H9 (cell line): Measurements from ENCODE around the gene MAPK8IP3. TPM values are rescaled to one million over a fixed set of nuclear protein-coding genes. Genes with fewer than 3 reads are reported as not detected.

ENCODE experiments used
- DNase-seq: peaks from one replicate; pipeline ENCODE4 v3.0.0-alpha.2; 2017
- H2AFZ ChIP-seq: one replicate; pipeline ENCODE4 v1.6.1; 2013; ENCODE audit warnings: mild to moderate bottlenecking, low read length, control low read depth, moderate library complexity
- H2AK5ac ChIP-seq: 2 replicates; pipeline ENCODE4 v1.6.1; 2013; ENCODE audit warnings: low read length, control low read depth, mixed read lengths; ENCODE audit not compliant: insufficient read length
- H2BK120ac ChIP-seq: one replicate; pipeline ENCODE4 v1.6.1; 2013; ENCODE audit warnings: low read depth, mild to moderate bottlenecking, low read length, control low read depth, inconsistent platforms; ENCODE audit not compliant: poor library complexity, severe bottlenecking
- H2BK12ac ChIP-seq: 2 replicates; pipeline ENCODE4 v1.6.1; 2013; ENCODE audit warnings: low read length, control low read depth, mixed read lengths, low read depth; ENCODE audit not compliant: insufficient read length
- H2BK15ac ChIP-seq: 2 replicates; pipeline ENCODE4 v1.6.1; 2013; ENCODE audit warnings: low read depth, low read length, control low read depth
- H2BK20ac ChIP-seq: one replicate; pipeline ENCODE4 v1.6.1; 2013; ENCODE audit warnings: low read depth, mild to moderate bottlenecking, low read length, control low read depth, inconsistent platforms; ENCODE audit not compliant: poor library complexity, severe bottlenecking
- H2BK5ac ChIP-seq: 2 replicates; pipeline ENCODE4 v1.6.1; 2013; ENCODE audit warnings: low read length, control low read depth, mixed read lengths; ENCODE audit not compliant: insufficient read length
- H3K14ac ChIP-seq: 2 replicates; pipeline ENCODE4 v1.6.1; 2013; ENCODE audit warnings: low read length, control low read depth; ENCODE audit not compliant: insufficient read depth
- H3K18ac ChIP-seq: 2 replicates; pipeline ENCODE4 v1.6.1; 2013; ENCODE audit warnings: low read depth, mild to moderate bottlenecking, mixed read lengths, low read length, control low read depth; ENCODE audit not compliant: insufficient read length
- H3K23ac ChIP-seq: 2 replicates; pipeline ENCODE4 v1.6.1; 2013; ENCODE audit warnings: low read length, control low read depth, mixed read lengths, low read depth; ENCODE audit not compliant: insufficient read length
- H3K23me2 ChIP-seq: 2 replicates; pipeline ENCODE4 v1.6.1; 2013; ENCODE audit warnings: low read depth, mild to moderate bottlenecking, mixed read lengths, low read length, control low read depth; ENCODE audit not compliant: insufficient read length, poor library complexity, severe bottlenecking
- H3K27ac ChIP-seq: 2 replicates; pipeline ENCODE4 v1.5.1; 2013; ENCODE audit warnings: low read length, control low read depth, mixed read lengths, low read depth; ENCODE audit not compliant: insufficient read length
- H3K27me3 ChIP-seq: 2 replicates; pipeline ENCODE4 v1.6.1; 2013; ENCODE audit warnings: low read length, control low read depth, inconsistent platforms; ENCODE audit not compliant: insufficient read depth
- H3K4ac ChIP-seq: 2 replicates; pipeline ENCODE4 v1.6.1; 2013; ENCODE audit warnings: low read depth, mild to moderate bottlenecking, control low read depth, inconsistent platforms, low read length, moderate library complexity
- H3K4me1 ChIP-seq: 2 replicates; pipeline ENCODE4 v1.6.1; 2013; ENCODE audit warnings: low read length, control low read depth, inconsistent platforms; ENCODE audit not compliant: insufficient read depth
- H3K4me2 ChIP-seq: 2 replicates; pipeline ENCODE4 v1.6.1; 2013; ENCODE audit warnings: low read length, control low read depth, mixed read lengths; ENCODE audit not compliant: insufficient read length, insufficient read depth
- H3K56ac ChIP-seq: 2 replicates; pipeline ENCODE4 v1.6.1; 2013; ENCODE audit warnings: low read depth, mild to moderate bottlenecking, mixed read lengths, low read length, control low read depth; ENCODE audit not compliant: insufficient read length
- H3K79me1 ChIP-seq: 2 replicates; pipeline ENCODE4 v1.6.1; 2013; ENCODE audit warnings: low read depth, mild to moderate bottlenecking, moderate library complexity, low read length, control low read depth, inconsistent platforms; ENCODE audit not compliant: insufficient read depth, poor library complexity, severe bottlenecking
- H3K79me2 ChIP-seq: 2 replicates; pipeline ENCODE4 v1.6.1; 2013; ENCODE audit warnings: low read length, control low read depth, inconsistent platforms; ENCODE audit not compliant: insufficient read depth
- H3K9ac ChIP-seq: 2 replicates; pipeline ENCODE4 v1.6.1; 2013; ENCODE audit warnings: low read length, control low read depth, mixed read lengths; ENCODE audit not compliant: insufficient read length; ENCODE audit errors: extremely low read depth
- H3K9me3 ChIP-seq: one replicate; pipeline ENCODE4 v1.6.1; 2013; ENCODE audit warnings: low read depth, low read length, inconsistent platforms; ENCODE audit not compliant: control insufficient read depth
- H3T11ph ChIP-seq: one replicate; pipeline ENCODE4 v1.6.1; 2013; ENCODE audit warnings: mild to moderate bottlenecking, low read length, control low read depth, inconsistent platforms
- H4K20me1 ChIP-seq: one replicate; pipeline ENCODE4 v1.6.1; 2013; ENCODE audit not compliant: control insufficient read depth, insufficient read length, insufficient read depth
- H4K5ac ChIP-seq: 2 replicates; pipeline ENCODE4 v1.6.1; 2013; ENCODE audit warnings: low read depth, mild to moderate bottlenecking, mixed read lengths, low read length, control low read depth; ENCODE audit not compliant: insufficient read length
- H4K8ac ChIP-seq: replicated peaks from 2 replicates; pipeline ENCODE4 v1.6.1; 2013; ENCODE audit warnings: low read length, control low read depth, mixed read lengths, low read depth; ENCODE audit not compliant: insufficient read length
- H4K91ac ChIP-seq: 2 replicates; pipeline ENCODE4 v1.6.1; 2013; ENCODE audit warnings: low read depth, mild to moderate bottlenecking, moderate library complexity, mixed read lengths, low read length, control low read depth; ENCODE audit not compliant: insufficient read length
- H3K27ac Mint-ChIP-seq, 3 experiments: 2 replicates in 2 of 3; 3 replicates in 1 of 3; pipeline ENCODE4 v1.8.0; 2020 to 2021; ENCODE audit warnings: mixed read lengths in 3 of 3, mild to moderate bottlenecking in 1 of 3, moderate library complexity in 1 of 3
- H3K27me3 Mint-ChIP-seq: 2 replicates; pipeline ENCODE4 v1.8.0; 2021; ENCODE audit warnings: low read depth, mild to moderate bottlenecking, moderate library complexity, mixed read lengths
- H3K36me3 Mint-ChIP-seq, 3 experiments: 2 replicates in 2 of 3; 3 replicates in 1 of 3; pipeline ENCODE4 v1.8.0; 2020 to 2021; ENCODE audit warnings: low read depth in 3 of 3, mixed read lengths in 3 of 3; ENCODE audit not compliant: insufficient read depth in 1 of 3
- H3K4me1 Mint-ChIP-seq, 2 experiments: 2 replicates each; pipeline ENCODE4 v1.8.0; 2020; ENCODE audit warnings: mixed read lengths in 2 of 2
- H3K4me3 Mint-ChIP-seq, 2 experiments: 2 replicates in 1 of 2; 3 replicates in 1 of 2; pipeline ENCODE4 v1.8.0; 2020 to 2021; ENCODE audit warnings: mild to moderate bottlenecking in 2 of 2, mixed read lengths in 2 of 2, moderate library complexity in 1 of 2
- H3K9me3 Mint-ChIP-seq, 2 experiments: 2 replicates in 1 of 2; 3 replicates in 1 of 2; pipeline ENCODE4 v1.8.0; 2020; ENCODE audit warnings: mild to moderate bottlenecking in 2 of 2, mixed read lengths in 2 of 2, moderate library complexity in 1 of 2
- WGBS: extraction: QIAGEN DNeasy Blood & Tissue Kit; methylation state at CpG from one replicate; pipeline ENCODE4 v1.1.7; 2013; ENCODE audit warnings: missing lambda C conversion rate, low lambda C conversion rate, mixed read lengths; ENCODE audit not compliant: insufficient read length; ENCODE audit errors: extremely low coverage; 5-methylcytosine and 5-hydroxymethylcytosine counted together
- total RNA-seq: library from RNA; stranded (reverse); gene quantifications from 2 replicates; pipeline ENCODE4 v1.2.1, GENCODE V29; 2021
- TF ChIP-seq, protein P1 (sequence below): fragments of 200-600 bp; sonication (generic); conservative IDR thresholded peaks from 3 replicates; pipeline ENCODE4 v1.8.0; 2021; ENCODE audit warnings: antibody characterized with exemption, mild to moderate bottlenecking

MAPK8IP3 gene
- total RNA-seq, 1 experiment from 2014 or later, result 51.3 TPM

DNA sequence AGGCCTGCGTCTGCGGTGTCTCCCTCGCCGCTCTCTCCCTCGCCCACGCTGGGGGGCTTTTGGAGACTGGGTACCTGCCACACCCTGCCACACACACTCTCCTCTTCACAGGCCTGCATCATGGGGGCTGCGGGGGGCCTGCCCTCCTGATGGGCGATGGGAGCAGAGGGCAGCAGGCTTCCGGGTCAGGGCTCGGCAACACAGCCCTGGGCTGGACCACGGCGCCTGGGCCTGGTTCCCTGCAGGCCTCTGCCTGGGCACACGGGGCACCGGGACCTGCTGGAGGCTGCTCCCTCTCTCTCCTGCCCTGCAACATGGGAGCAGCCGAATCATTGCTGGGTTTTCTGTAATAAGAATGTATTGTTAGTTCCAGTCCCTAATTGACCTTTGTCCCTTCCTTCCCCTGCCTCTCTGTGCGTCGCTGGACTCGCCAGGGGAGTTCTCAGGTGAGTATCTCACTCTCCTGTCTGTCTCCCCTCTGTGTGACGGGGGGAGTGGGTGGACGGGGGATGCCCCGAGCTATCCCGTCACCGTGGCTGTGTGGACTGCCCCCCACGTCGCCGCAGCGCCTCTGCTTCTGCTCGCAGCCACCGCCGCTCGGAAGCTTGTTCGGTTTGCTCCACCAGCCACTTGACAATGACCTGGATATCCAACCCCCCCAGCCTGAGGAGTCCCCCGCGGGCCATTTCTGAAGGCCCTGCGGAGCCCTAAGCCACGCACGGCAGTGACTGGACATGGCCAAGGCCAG, 51.9 kb downstream of the MAPK8IP3 start:
- Mint-ChIP-seq H3K9me3 (no peaks in the 10 kb centered on the region), H3K27ac (no peak overlapping the region), H3K4me1 (no peaks in the 10 kb centered on the region), H3K27me3 (no peaks in the 10 kb centered on the region), H3K4me3 (no peak overlapping the region), H3K36me3 (peaks cover 5 to 21% (median 16%) of the 10 kb centered on the region in 3 experiments; a peak in 6 of 7 replicates)
- no peak overlapping the region for H4K5ac ChIP-seq
- H3K56ac ChIP-seq, result no peak overlapping the region
- no peak overlapping the region for H2BK15ac ChIP-seq
- H3K4me2 ChIP-seq, result no peak overlapping the region
- H3K23ac ChIP-seq, result no peak overlapping the region
- H3K9me3 ChIP-seq, result no peaks in the 10 kb centered on the region
- no peak overlapping the region for H3K4ac ChIP-seq
- H3K27ac ChIP-seq, result no peak overlapping the region
- no peak overlapping the region for H3K14ac ChIP-seq
- TF ChIP-seq, protein P1, sequence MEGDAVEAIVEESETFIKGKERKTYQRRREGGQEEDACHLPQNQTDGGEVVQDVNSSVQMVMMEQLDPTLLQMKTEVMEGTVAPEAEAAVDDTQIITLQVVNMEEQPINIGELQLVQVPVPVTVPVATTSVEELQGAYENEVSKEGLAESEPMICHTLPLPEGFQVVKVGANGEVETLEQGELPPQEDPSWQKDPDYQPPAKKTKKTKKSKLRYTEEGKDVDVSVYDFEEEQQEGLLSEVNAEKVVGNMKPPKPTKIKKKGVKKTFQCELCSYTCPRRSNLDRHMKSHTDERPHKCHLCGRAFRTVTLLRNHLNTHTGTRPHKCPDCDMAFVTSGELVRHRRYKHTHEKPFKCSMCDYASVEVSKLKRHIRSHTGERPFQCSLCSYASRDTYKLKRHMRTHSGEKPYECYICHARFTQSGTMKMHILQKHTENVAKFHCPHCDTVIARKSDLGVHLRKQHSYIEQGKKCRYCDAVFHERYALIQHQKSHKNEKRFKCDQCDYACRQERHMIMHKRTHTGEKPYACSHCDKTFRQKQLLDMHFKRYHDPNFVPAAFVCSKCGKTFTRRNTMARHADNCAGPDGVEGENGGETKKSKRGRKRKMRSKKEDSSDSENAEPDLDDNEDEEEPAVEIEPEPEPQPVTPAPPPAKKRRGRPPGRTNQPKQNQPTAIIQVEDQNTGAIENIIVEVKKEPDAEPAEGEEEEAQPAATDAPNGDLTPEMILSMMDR, result no peak
- H3K79me1 ChIP-seq, result no peaks in the 10 kb centered on the region
- H3K18ac ChIP-seq, result no peak overlapping the region
- no CpG with 5 or more reads among the region's 37 CpGs for WGBS
- no peak overlapping the region for H3T11ph ChIP-seq
- H3K27me3 ChIP-seq, result no peaks in the 10 kb centered on the region
- H2AFZ ChIP-seq, result no peak overlapping the region
- H2AK5ac ChIP-seq, result no peak overlapping the region
- H3K9ac ChIP-seq, result no peak overlapping the region
- no peaks in the 10 kb centered on the region for H3K79me2 ChIP-seq
- H2BK120ac ChIP-seq, result no peak overlapping the region
- no peak overlapping the region for H2BK20ac ChIP-seq
- H2BK12ac ChIP-seq, result no peak overlapping the region
- H4K91ac ChIP-seq, result no peak overlapping the region
- H3K23me2 ChIP-seq, result no peaks in the 10 kb centered on the region
- H4K20me1 ChIP-seq, result no peaks in the 10 kb centered on the region
- H3K4me1 ChIP-seq, result no peaks in the 10 kb centered on the region
- no peak for DNase-seq
- H2BK5ac ChIP-seq, result no peak overlapping the region
- no peak overlapping the region for H4K8ac ChIP-seq
